HG02852 (cell line): ENCODE results near the gene YJEFN3.

Experiments used
- ATAC-seq: cut with Tn5 transposase; IDR thresholded peaks from one replicate; pipeline ENCODE4 v1.9.1; 2021; ENCODE audit warnings: mild to moderate bottlenecking, moderate library complexity; ENCODE audit not compliant: unreplicated experiment

YJEFN3 gene

GRCh38 chr19:19550485-19550929, 21.8 kb downstream of the YJEFN3 start:
- no peak for ATAC-seq

GRCh38 chr19:19550972-19551852, 22.5 kb downstream of the YJEFN3 start:
- ATAC-seq = no peak

- no peak for ATAC-seq
Measured at GRCh38 chr19:19551853-19552192, 23.1 kb downstream of the YJEFN3 start.

GRCh38 chr19:19552798-19553197, 24.1 kb downstream of the YJEFN3 start:
- ATAC-seq = no peak

GRCh38 chr19:19553670-19554069, 25.0 kb downstream of the YJEFN3 start:
- no peak for ATAC-seq

GRCh38 chr19:19554074-19555023, 25.6 kb downstream of the YJEFN3 start:
- ATAC-seq = no peak

- no peak for ATAC-seq
Measured at GRCh38 chr19:19558055-19558454, 29.3 kb downstream of the YJEFN3 start.

- no peak for ATAC-seq
Measured at GRCh38 chr19:19558636-19559035, 29.9 kb downstream of the YJEFN3 start.

GRCh38 chr19:19559931-19560330, 31.2 kb downstream of the YJEFN3 start:
- ATAC-seq = no peak

- ATAC-seq = no peak
Measured at GRCh38 chr19:19561946-19562664, 33.4 kb downstream of the YJEFN3 start.

- no peak for ATAC-seq
Measured at GRCh38 chr19:19562665-19563347, 34.1 kb downstream of the YJEFN3 start.

- ATAC-seq = no peak
Measured at GRCh38 chr19:19563348-19563848, 34.7 kb downstream of the YJEFN3 start.

- ATAC-seq = no peak
Measured at GRCh38 chr19:19566306-19566705, 37.6 kb downstream of the YJEFN3 start.

- ATAC-seq = no peak
Measured at GRCh38 chr19:19567391-19567790, 38.7 kb downstream of the YJEFN3 start.

- no peak for ATAC-seq
Measured at GRCh38 chr19:19568802-19569756, 40.4 kb downstream of the YJEFN3 start.

- no peak for ATAC-seq
Measured at GRCh38 chr19:19570571-19570970, 41.9 kb downstream of the YJEFN3 start.

- ATAC-seq = no peak
Measured at GRCh38 chr19:19571071-19571786, 42.5 kb downstream of the YJEFN3 start.

GRCh38 chr19:19575411-19575810, 46.7 kb downstream of the YJEFN3 start:
- ATAC-seq = no peak
